HG02981 (cell line): Measurements from ENCODE around the gene POMGNT2.
"Not testable (repeated sequence)": the region's sequence is repeated elsewhere in the genome, so short reads cannot be mapped to it uniquely, and the experiment has no call there.

Experiments used
- ATAC-seq: cut with Tn5 transposase; IDR thresholded peaks from one replicate; pipeline ENCODE4 v1.9.1; 2021; ENCODE audit warnings: mild to moderate bottlenecking, moderate library complexity; ENCODE audit not compliant: unreplicated experiment

POMGNT2 gene

DNA sequence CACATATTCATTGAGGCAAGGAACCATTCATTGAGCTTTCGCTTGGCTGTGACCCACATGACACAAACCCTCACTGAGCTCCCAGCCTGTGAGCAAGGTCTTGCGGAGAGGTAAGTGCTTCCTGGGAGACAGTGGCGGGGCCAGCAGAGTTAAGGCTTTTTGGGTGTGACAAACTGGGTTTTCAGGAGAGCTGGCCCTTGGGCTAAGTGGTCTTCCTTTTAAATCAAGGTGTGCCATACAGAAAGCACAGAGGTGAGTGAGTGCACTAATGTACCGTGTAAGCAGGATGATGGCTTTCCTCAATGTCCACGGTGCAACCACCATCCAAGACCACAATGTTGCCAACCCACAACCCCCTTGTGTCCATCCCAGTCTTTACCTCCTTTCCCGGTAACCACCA, 28.6 kb downstream of the POMGNT2 start:
- ATAC-seq: no peak

DNA sequence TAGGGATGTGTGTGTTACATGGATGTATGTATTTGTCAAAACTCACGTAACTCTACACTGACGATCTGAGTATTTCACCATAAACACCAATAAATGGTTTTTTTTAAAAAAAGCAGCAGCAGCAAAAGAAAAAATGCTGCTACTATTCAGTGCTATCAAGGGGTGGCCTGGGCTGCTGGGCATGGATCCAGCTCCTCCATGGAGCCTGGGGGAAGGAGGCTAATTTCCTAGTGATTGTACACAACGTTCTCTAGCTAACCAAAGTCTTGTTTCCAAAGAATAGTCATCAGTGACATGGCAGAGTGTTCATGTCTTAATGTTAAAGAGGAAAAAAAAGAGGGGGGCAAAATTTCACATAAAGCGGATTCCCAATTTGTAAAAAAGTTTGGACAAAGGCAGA, 29.0 kb downstream of the POMGNT2 start:
- ATAC-seq: no peak

DNA sequence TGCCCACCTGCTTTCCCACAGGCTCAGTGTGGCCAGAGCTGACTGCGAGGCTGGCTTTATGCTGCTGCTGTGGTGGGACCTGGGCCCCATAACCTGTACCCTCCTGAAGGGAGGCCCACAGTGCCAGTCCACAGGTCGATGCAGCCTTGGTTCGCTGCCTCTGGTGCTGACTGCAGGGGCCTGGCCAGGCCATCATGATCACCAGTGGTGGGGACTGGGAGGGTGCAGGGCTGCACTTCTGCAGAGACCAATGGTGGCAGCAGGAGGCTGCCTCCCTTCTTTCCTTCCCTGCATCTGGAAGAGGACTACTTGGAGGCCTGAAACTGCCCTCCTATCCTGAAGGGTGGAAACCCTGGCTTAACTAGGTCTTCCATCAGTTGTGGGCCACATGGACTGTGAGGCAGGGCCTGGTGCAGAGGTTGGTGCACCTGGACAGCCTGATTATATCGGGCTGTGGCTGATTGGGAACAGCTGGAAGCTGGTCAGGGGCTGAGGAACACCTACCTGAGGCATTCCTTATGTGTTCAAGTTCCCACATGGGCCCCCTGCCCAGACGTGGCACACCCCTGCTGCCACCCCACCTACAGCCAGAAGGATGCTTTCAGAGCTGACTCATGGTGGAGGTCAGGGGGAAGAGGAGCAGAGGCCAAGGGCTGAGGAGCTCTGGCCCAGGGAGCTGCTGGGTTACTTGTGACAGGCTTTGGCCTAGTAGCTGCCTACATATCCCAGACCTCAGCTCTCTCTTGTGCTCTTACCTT, 29.8 kb downstream of the POMGNT2 start:
- no peak for ATAC-seq

DNA sequence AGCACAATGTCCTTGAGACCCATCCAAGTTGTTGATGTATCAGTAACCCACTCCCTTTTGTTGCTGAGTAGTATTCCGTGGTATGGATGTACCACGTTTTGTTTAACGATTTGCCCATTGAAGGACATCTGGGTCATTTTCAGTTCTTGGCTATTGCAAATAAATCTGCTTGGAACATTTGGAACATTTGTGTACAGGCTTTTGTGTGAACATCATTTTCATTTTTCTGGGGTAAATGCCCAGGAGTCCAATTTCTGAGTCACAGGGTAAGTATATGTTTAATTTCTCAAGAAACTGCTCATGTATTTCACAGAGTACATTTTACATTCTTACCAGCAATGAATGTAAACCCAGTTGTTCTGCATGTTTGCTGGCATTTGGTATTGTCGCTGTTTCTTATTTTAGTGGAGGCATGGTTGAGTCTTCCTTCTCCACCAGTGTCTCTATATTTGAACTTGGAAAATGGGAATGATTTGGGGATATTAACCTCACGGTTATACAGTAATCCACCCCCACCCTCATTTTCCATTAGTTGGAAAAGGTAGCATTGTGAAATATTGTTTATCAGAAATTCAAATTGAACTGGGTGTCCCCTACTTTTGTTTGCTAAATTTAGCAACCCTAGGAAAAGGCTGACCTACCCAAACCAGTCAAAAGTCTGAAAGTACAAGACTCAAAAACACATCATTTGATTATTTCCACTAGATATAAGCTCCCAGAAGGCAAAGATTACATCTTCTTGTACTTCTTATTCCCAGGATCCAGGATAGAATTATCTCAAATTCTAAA, 30.8 kb downstream of the POMGNT2 start:
- ATAC-seq: no peak

GRCh38 chr3:43074482-43074881, 31.4 kb downstream of the POMGNT2 start:
- ATAC-seq: no peak

- no peak for ATAC-seq
These were observed 32.1 kb downstream of the POMGNT2 start for GRCh38 chr3:43073836-43074220.

- ATAC-seq: no peak
These were observed 32.6 kb downstream of the POMGNT2 start for GRCh38 chr3:43073116-43073835.

DNA sequence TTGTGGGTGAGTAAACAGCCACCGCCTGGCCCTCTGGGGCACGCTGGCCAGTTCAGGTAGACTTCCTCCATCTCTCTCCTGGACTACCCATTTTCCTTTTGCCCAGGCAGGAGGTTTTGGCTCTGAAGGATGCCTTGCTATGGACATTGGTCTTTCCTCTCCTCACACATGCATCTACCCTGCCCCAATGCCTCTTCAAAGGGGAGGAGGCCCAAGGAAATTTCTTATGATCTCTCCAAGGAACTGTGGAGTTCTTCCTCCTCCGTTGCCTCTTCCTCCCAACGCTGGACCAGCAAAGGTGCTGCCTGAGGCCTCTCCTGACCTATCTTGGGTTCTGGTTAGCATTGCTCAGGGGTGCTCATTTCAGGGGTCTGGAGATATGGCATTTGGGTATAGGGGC, 33.5 kb downstream of the POMGNT2 start:
- ATAC-seq: no peak

DNA sequence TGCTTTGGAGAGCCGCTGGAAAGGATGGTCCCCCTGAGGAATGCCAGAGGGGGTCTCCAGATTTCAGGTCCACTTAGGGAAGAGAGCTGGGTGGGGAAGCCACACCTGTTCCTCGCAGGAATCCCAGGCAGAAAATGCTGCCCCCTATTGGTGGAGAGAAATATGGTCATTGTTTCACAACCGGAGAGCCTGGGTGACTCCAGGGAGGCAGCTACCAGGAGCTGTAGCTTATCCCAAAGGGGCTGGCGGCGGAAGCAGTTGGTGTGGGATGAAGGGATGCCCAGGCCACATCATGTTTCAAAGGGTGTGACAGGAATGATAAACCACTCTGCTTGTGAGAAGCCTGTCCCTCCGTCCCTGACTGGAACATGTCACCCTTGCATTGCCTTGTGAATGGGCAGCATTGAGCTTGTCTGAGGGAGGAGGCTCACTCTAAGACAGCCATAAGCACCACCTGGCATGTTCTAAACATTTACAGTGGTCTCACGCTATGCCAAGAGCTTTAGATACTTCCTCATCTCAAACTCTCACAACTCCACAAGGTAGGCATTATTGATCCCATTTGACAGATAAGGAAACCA, 34.5 kb downstream of the POMGNT2 start:
- no peak for ATAC-seq

DNA sequence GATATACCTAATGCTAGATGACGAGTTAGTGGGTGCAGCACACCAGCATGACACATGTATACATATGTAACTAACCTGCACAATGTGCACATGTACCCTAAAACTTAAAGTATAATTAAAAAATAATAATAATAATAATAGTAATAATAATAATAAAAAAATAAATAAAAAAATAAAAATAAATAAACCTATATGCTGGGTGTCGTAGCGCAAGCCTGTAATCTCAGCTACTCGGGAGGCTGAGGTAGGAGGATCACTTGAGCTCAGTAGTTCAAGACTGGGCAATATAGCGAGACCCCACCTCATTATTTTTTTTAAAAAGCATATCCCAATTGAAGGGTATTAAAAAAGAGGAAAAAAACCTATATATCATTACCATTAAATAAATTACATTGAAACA, 35.2 kb downstream of the POMGNT2 start:
- ATAC-seq: not testable (repeated sequence)

DNA sequence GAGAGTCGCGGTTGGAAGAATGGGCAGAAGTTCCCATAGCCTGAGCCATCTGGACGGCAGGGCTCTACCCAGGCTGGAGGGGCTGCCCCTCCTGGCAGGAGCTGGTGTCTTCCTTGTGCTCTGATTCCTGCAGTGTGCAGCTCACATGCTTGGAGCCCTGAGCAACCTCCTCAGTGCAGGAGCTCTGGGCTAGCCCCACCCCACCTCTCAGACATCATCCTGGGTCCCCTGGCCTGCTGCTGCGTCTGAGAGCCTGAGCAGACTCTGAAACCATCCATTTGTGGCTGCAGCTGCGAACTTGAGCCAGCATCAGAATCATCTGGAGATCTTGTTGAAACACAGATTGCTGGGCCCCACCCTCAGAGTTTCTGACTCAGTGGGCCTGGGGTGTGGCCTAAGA, 42.8 kb downstream of the POMGNT2 start:
- no peak for ATAC-seq

DNA sequence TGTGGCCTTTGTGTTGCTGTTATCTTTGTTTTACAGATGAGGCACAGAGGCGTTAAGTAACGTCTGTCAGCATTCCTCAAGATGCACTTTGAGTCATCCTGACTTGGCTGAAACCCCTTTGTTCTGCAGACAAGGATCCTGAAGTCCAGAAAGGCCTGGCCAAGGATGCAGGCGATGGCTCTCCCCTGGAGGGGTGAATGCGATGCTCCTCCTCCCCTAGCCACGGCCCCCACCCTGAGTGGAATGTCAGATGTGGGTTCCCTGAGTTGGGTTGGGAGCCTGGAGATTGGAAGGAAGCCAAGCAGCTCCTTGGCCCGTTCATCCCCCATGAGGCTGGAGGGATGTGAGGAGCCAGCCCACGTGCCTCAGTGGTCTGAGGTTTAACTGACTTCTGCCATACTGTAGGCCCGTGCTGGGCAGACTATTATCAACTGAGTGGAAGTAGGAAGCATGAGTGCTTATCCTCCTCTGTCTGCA, 43.3 kb downstream of the POMGNT2 start:
- ATAC-seq: no peak

DNA sequence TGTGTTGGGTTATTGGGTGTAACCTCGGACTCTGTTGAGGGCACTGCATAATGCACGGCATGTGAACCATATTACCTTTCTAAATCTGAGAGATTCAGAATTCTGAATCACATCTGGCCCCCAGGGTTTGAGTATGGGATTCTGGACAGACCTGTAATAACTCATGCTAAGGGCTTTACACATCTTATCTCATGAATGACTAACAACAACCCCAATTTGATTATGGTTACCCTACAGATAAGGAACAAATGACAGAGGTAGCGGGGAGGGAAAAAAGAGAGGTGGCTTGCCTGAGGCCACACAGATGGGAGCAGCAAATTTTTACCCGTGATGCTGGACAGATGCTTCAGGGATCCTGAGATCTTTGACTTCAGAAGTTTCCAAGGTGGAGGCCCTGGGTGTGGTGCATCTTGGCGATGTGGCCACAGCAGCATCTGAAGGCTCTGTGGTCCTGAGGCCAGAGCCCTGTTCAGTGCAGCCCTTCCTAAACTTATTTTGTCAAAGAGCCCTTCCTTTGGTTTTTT, 43.8 kb downstream of the POMGNT2 start:
- no peak for ATAC-seq

DNA sequence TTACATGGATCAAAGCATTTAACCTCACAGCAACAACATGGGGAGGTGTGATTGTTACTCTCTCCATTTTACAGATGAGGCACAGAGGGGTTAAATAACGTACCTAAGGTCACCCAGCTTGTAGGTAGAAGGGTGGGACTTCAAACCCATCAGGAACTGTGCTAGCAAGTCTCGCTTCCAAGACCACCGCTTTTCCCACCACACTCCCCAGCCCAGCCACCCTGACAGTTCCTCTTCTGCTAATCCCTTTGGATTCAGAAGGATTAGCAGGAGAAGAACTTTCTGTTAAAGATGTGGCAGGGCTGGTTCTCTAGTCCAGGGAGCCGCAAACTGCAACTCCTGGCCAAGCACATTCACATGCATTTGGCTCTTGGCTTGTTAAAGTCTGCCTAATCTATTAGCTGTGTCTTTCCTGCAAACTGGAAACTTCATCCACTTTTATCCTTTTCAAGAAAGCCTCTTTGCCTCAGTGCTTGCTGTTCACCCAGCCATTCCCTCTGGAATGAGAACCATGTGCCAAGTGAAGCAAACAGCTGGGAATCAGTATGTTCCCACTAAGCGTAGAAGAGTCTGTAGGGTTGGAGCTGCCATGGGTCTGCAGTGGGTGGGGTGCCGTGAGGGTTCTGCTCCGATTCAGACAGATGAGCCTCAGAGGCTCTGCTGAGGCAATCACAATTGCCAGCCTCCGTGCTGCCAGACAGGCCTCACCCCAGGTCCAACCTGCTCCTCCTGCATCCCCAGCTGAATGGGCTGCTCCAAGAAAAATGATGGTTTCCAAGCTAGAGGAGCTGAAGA, 44.6 kb downstream of the POMGNT2 start:
- ATAC-seq: no peak

GRCh38 chr3:43059456-43059855, 46.4 kb downstream of the POMGNT2 start:
- no peak for ATAC-seq

GRCh38 chr3:43055806-43056770, 49.8 kb downstream of the POMGNT2 start:
- ATAC-seq: no peak

DNA sequence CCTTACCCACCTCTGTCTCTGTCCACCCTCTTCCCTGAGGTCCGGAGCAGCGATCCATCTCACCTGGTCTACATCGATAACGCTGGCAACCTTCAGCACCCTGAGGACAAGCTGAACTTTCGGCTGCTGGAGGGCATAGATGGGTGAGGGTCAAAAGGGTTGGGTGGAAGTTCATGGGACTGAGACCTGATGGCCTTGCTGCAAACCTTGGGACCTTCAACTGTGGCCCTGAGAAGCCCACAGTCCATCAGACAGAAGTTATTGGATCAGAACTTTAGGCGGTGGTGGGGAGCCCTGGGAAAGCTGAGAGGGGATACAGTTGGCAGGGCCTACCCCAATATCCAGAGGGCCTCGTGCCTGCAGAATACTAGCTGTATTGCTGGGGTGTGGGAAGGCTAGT, 50.5 kb downstream of the POMGNT2 start:
- ATAC-seq: no peak

DNA sequence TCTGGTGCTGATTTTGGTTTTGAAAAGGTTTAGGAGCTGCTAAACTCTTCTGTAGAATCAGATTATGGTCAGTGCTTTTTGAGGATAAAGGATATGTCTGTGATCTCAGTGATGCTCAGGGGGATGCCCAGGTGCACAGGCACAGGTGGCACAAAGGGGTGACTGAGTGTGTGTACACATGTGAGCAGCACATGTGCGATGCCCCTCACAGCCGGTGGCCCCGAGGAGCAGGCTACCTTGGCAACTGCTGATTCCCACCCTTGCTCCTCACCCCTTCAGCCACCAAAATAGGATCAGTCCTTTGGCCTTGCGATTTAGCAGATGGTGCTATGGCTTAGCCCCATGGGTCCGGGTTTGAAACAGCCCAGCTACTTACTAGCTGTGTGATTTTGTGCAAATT, 51.1 kb downstream of the POMGNT2 start:
- ATAC-seq: no peak

DNA sequence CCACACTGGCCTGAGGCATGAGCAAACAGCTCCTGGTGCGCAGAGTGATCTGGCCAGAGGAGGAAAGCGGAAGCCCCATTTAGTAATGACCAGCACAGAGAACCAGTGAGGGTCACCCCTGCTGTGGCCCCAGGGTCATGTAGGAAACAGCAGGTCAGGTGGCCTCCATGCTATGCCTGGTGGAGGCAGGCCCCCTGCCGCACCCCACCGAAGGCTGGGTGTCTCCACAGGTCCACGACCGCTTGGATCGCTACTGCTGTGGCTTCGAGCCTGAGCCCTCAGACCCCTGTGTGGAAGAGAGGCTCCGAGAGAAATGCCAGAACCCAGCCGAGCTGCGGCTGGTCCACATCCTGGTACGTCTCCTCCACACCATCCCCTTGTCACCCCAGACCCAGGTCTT, 52.6 kb downstream of the POMGNT2 start:
- ATAC-seq: no peak
